ENCODE results near the gene ERC2.

Gene ERC2

GRCh38 chr3:56113908-56114307 lies 354.4 kb downstream of the ERC2 start:
- H3K27ac ChIP-seq = no peak overlapping the region
- TF ChIP-seq CTCF (IDR thresholded peaks at IDR 0.05) = no peak
- no peak for TF ChIP-seq ZFX (IDR thresholded peaks at IDR 0.05; ENCODE audit: borderline replicate concordance)

GRCh38 chr3:56113231-56113630 lies 355.0 kb downstream of the ERC2 start:
- H3K27ac ChIP-seq = no peak overlapping the region
- TF ChIP-seq CTCF (IDR thresholded peaks at IDR 0.05) = no peak
- TF ChIP-seq ZFX (IDR thresholded peaks at IDR 0.05; ENCODE audit: borderline replicate concordance) = no peak

- no peak for TF ChIP-seq ZFX (IDR thresholded peaks at IDR 0.05; ENCODE audit: borderline replicate concordance)
- no peak for TF ChIP-seq CTCF (IDR thresholded peaks at IDR 0.05)
- H3K27ac ChIP-seq = no peak overlapping the region
Observed at GRCh38 chr3:56111606-56112304, 356.5 kb downstream of the ERC2 start.

GRCh38 chr3:56110886-56111285 lies 357.4 kb downstream of the ERC2 start:
- TF ChIP-seq ZFX (IDR thresholded peaks at IDR 0.05; ENCODE audit: borderline replicate concordance) (no peak), CTCF (IDR thresholded peaks at IDR 0.05) (no peak)
- H3K27ac ChIP-seq = no peak overlapping the region

- H3K27ac ChIP-seq = no peak overlapping the region
- TF ChIP-seq ZFX (IDR thresholded peaks at IDR 0.05; ENCODE audit: borderline replicate concordance) (no peak), CTCF (IDR thresholded peaks at IDR 0.05) (no peak)
Observed at GRCh38 chr3:56107157-56107556, 361.1 kb downstream of the ERC2 start.

GRCh38 chr3:56102032-56102431 lies 366.2 kb downstream of the ERC2 start:
- TF ChIP-seq CTCF (IDR thresholded peaks at IDR 0.05) (no peak), ZFX (IDR thresholded peaks at IDR 0.05; ENCODE audit: borderline replicate concordance) (no peak)
- H3K27ac ChIP-seq = no peak overlapping the region

GRCh38 chr3:56101576-56101975 lies 366.7 kb downstream of the ERC2 start:
- TF ChIP-seq CTCF (IDR thresholded peaks at IDR 0.05) (no peak), ZFX (IDR thresholded peaks at IDR 0.05; ENCODE audit: borderline replicate concordance) (no peak)
- H3K27ac ChIP-seq = no peak overlapping the region

Data from 22Rv1 (cell line).